Fibroblast of lung (primary cell): Measurements from ENCODE around the gene MXRA7. TPM values are rescaled to one million over a fixed set of nuclear protein-coding genes. Genes with fewer than 3 reads are reported as not detected.

Source experiments
- DNase-seq, 2 donors: peaks; one replicate each; pipeline versions ENCODE4 v3.0.0 to v3.0.0-alpha.2; 2010; ENCODE audit warnings: low read depth in 2 of 2
- H2AFZ ChIP-seq: 2 replicates; pipeline ENCODE4 v1.5.1; 2012; ENCODE audit warnings: low read length, control low read depth, inconsistent platforms
- H3K27ac ChIP-seq: 2 replicates; pipeline ENCODE4 v1.5.1; 2011; ENCODE audit warnings: low read length, control low read depth; ENCODE audit not compliant: insufficient read depth
- H3K27me3 ChIP-seq: 2 replicates; pipeline ENCODE4 v1.5.1; 2011; ENCODE audit warnings: mild to moderate bottlenecking, low read length; ENCODE audit not compliant: control insufficient read depth, insufficient read depth
- H3K36me3 ChIP-seq: 2 replicates; pipeline ENCODE4 v1.5.1; 2011; ENCODE audit warnings: low read length; ENCODE audit not compliant: control insufficient read depth, insufficient read depth
- H3K4me1 ChIP-seq: 2 replicates; pipeline ENCODE4 v1.5.1; 2011; ENCODE audit warnings: low read length; ENCODE audit not compliant: control insufficient read depth, insufficient read depth; ENCODE audit errors: extremely low read depth
- H3K4me2 ChIP-seq: 2 replicates; pipeline ENCODE4 v1.5.1; 2011; ENCODE audit warnings: low read length, control low read depth; ENCODE audit not compliant: insufficient read depth; ENCODE audit errors: extremely low read depth
- H3K4me3 ChIP-seq, 4 experiments: fragments of 200-600 bp in 1 of 4; sonication (generic) in 1 of 4; replicated peaks in 1 of 4; 2 replicates each; pipeline ENCODE4 v1.5.1; 2011 to 2016; ENCODE audit warnings: low read length in 4 of 4, low read depth in 3 of 4, mild to moderate bottlenecking in 3 of 4, control low read depth in 2 of 4, inconsistent platforms in 1 of 4, mixed read lengths in 1 of 4; ENCODE audit not compliant: insufficient read depth in 1 of 4; ENCODE audit errors: control extremely low read depth in 1 of 4
- H3K79me2 ChIP-seq: 2 replicates; pipeline ENCODE4 v1.5.1; 2012; ENCODE audit warnings: mild to moderate bottlenecking, low read length, inconsistent platforms; ENCODE audit not compliant: control insufficient read depth, insufficient read depth
- H3K9ac ChIP-seq: 2 replicates; pipeline ENCODE4 v1.5.1; 2011; ENCODE audit warnings: mild to moderate bottlenecking, low read length, control low read depth; ENCODE audit not compliant: insufficient read depth
- H3K9me3 ChIP-seq: 2 replicates; pipeline ENCODE4 v1.5.1; 2012; ENCODE audit warnings: low read depth, low read length; ENCODE audit not compliant: control insufficient read depth, insufficient read depth
- H4K20me1 ChIP-seq: 2 replicates; pipeline ENCODE4 v1.5.1; 2011; ENCODE audit warnings: low read length; ENCODE audit not compliant: control insufficient read depth, insufficient read depth; ENCODE audit errors: extremely low read depth
- EZH2 ChIP-seq: IDR thresholded peaks from 2 replicates; pipeline ENCODE4 v1.5.1; 2012; ENCODE audit warnings: low read length, control low read depth, mild to moderate bottlenecking; ENCODE audit errors: missing control alignments
- polyA plus RNA-seq, 2 donors: library from polyadenylated mRNA; depleted of rRNA in 1 of 2; stranded (reverse) in 1 of 2; unstranded in 1 of 2; fragments of >200 nt; gene quantifications; 2 replicates each; pipeline ENCODE4 v1.2.1, GENCODE V29; 2011 to 2012; ENCODE audit warnings: missing spikeins in 1 of 2
- total RNA-seq: library from RNA; depleted of rRNA; stranded (reverse); fragments of >200 nt; gene quantifications from 2 replicates; pipeline ENCODE4 v1.2.1, GENCODE V29; 2014
- TF ChIP-seq, protein P1 (sequence below), 2 donors: IDR thresholded peaks in 1 of 2; conservative IDR thresholded peaks in 1 of 2; 1 replicate in 1 of 2; 2 replicates in 1 of 2; pipeline ENCODE4 v1.5.1; 2011 to 2012; ENCODE audit warnings: low read length in 2 of 2, control low read depth in 1 of 2, inconsistent platforms in 1 of 2, low read depth in 1 of 2, mild to moderate bottlenecking in 1 of 2

Gene MXRA7
- total and polyA plus RNA-seq, 2 donors (not counting 1 experiment from before 2014, with no cell fraction given), result 127 to 307 TPM

DNA sequence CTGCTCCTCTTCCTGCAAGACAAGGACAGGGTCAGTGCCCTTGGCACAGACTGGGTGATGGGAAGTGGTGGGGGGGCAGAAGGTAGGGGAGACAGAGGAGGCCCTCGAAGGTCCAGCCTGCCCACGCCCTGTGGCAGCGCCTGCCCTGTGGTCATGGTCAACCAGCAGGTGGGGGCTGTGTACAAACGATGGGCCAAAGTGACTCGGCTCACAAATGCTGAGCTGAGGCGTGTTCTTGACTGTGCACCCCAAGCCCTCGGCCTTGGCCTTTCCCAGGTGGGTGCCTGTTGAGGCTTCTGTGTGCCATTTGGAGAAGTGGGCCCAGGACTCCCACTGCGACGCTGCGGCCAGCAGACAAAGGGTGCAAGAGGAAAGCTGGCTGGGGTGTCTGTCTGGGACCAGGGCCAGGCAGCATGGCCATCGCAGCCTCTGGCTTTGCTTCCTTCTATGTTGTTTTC, 22.6 kb downstream of the MXRA7 start:
- no peaks in the 10 kb centered on the region for H4K20me1 ChIP-seq
- no peak overlapping the region for H3K4me3 ChIP-seq
- H3K27me3 ChIP-seq, result no peaks in the 10 kb centered on the region
- no peak for TF ChIP-seq EZH2
- TF ChIP-seq, protein P1, sequence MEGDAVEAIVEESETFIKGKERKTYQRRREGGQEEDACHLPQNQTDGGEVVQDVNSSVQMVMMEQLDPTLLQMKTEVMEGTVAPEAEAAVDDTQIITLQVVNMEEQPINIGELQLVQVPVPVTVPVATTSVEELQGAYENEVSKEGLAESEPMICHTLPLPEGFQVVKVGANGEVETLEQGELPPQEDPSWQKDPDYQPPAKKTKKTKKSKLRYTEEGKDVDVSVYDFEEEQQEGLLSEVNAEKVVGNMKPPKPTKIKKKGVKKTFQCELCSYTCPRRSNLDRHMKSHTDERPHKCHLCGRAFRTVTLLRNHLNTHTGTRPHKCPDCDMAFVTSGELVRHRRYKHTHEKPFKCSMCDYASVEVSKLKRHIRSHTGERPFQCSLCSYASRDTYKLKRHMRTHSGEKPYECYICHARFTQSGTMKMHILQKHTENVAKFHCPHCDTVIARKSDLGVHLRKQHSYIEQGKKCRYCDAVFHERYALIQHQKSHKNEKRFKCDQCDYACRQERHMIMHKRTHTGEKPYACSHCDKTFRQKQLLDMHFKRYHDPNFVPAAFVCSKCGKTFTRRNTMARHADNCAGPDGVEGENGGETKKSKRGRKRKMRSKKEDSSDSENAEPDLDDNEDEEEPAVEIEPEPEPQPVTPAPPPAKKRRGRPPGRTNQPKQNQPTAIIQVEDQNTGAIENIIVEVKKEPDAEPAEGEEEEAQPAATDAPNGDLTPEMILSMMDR (conservative IDR thresholded peaks at IDR 0.05 in 1 of 2, IDR thresholded peaks at IDR 0.05 in 1 of 2; ENCODE audit: low read depth in 1 of 2, low read length in 2 of 2), result no peak
- peaks cover 15% of the 10 kb centered on the region for H3K79me2 ChIP-seq
- peaks cover 10% of the 10 kb centered on the region for H3K36me3 ChIP-seq
- H3K4me1 ChIP-seq, result peaks cover 16% of the 10 kb centered on the region
- peak overlapping the region; percentile 60 for H3K27ac ChIP-seq
- H3K9me3 ChIP-seq, result no peaks in the 10 kb centered on the region
- peak in 1 of 2 donors; percentile 41 for DNase-seq
- H2AFZ ChIP-seq, result no peak overlapping the region
- no peak overlapping the region for H3K9ac ChIP-seq
- peak overlapping the region; percentile 65 for H3K4me2 ChIP-seq

DNA sequence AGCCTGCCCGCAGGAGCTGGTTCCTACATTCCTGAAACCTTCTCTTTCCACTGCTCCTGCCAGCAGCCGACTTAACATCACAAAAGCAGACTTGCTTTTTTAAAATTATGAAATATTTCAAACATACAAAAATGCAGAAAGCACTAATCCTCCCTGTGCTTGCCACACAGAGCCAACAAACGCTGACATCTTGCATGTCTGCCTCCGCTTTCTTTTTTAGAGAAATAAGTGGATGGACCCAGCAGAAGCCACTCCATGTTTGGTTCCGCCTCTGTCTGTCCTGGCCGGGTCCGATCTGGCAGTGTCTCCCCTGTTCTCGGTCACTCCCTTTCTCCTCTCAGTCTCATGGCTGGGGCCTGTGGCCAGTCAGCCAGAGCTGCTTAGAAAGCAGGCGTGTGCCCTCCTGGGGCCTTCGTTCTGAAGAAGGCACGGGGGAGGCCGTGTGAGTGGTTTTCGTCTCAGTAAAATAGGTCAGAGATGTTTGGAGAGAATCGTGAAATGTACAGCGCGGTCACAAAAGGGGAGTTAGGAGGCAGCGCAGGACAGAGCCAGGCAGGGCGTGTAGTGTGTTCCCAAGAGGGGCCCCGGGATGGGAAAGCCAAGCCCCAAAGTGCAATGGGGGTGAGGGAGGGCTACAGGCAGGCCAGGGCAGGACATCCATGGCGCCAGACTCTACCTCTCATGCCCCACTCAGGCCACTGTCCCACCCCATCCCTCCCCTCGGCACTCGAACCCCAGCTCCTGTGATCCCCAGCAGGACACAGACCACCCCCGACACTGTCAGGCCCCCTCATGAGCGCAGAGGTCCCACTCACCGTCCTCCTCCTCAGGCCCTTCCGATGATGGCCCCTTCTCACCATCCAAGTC, 23.2 kb downstream of the MXRA7 start:
- H3K27me3 ChIP-seq, result no peaks in the 10 kb centered on the region
- H2AFZ ChIP-seq, result no peak overlapping the region
- no peak overlapping the region for H3K4me3 ChIP-seq
- H3K79me2 ChIP-seq, result peaks cover 15% of the 10 kb centered on the region
- peak overlapping the region; percentile 60 for H3K27ac ChIP-seq
- H3K9me3 ChIP-seq, result no peaks in the 10 kb centered on the region
- TF ChIP-seq, protein P1 (conservative IDR thresholded peaks at IDR 0.05 in 1 of 2, IDR thresholded peaks at IDR 0.05 in 1 of 2; ENCODE audit: low read depth in 1 of 2, low read length in 2 of 2), result no peak
- no peak for TF ChIP-seq EZH2
- no peak for DNase-seq
- no peaks in the 10 kb centered on the region for H4K20me1 ChIP-seq
- peaks cover 14% of the 10 kb centered on the region for H3K36me3 ChIP-seq
- peaks cover 18% of the 10 kb centered on the region for H3K4me1 ChIP-seq
- H3K9ac ChIP-seq, result no peak overlapping the region
- H3K4me2 ChIP-seq, result peak overlapping the region; percentile 65

DNA sequence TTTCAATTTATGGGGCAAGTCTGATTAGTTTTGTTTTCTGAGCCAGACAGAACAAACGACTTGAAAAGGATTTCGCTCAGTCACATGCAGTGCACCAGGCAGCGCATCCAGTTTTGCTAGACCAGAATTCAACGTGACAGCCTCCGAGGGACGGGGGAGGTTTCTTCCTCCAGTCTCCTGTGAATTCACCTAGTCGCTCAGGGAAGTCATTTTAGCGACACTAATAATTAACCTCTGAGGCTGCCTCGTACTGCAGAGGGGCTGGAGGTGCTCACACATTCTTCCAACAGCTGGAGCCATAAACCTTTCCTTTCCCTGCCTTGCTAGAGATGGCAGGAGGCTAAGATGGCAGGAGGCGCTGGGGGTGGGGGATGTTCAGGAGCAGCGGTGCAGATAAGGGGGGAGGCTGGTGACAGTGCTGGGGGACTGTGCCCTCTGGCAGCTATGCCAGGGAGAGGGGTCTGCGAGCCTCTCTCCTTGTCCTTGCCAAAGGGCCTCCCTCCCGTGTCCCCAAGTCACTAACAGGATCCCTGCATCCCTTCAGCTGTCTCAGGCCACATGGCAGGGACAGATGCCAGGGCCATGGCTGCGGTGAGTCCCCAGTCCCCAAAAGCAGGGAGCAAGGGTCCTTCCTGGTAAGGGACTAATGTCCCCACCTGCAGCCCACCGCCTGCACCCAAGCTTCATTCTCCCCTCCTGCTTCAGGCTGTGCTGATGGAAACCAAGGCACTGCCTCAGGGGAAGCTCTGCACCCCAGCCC, 24.0 kb downstream of the MXRA7 start:
- H3K36me3 ChIP-seq, result peaks cover 16% of the 10 kb centered on the region

More for the DNA sequence above, 24.0 kb downstream of the MXRA7 start:
- no peak overlapping the region for H3K9ac ChIP-seq
- H3K4me2 ChIP-seq, result no peak overlapping the region
- H3K9me3 ChIP-seq, result no peaks in the 10 kb centered on the region
- no peaks in the 10 kb centered on the region for H3K27me3 ChIP-seq
- H3K4me1 ChIP-seq, result peaks cover 20% of the 10 kb centered on the region
- H2AFZ ChIP-seq, result no peak overlapping the region
- H3K4me3 ChIP-seq, result no peak overlapping the region
- TF ChIP-seq, protein P1 (conservative IDR thresholded peaks at IDR 0.05 in 1 of 2, IDR thresholded peaks at IDR 0.05 in 1 of 2; ENCODE audit: low read depth in 1 of 2, low read length in 2 of 2), result no peak
- no peak for TF ChIP-seq EZH2
- no peak for DNase-seq
- no peaks in the 10 kb centered on the region for H4K20me1 ChIP-seq
- H3K27ac ChIP-seq, result no peak overlapping the region
- H3K79me2 ChIP-seq, result peaks cover 14% of the 10 kb centered on the region
